Liver (tissue), 10 donors: Measurements from ENCODE around the gene ECPAS. TPM values are rescaled to one million over a fixed set of nuclear protein-coding genes. Genes with fewer than 3 reads are reported as not detected.

Experiments used
- DNase-seq: peaks from one replicate; pipeline ENCODE4 v3.0.0-alpha.2; 2017; ENCODE audit warnings: low spot score
- H3K27ac ChIP-seq, 2 donors: one replicate each; pipeline ENCODE4 v1.7.0; 2013; ENCODE audit warnings: inconsistent platforms in 2 of 2, low read length in 2 of 2, control low read depth in 1 of 2, low read depth in 1 of 2, mild to moderate bottlenecking in 1 of 2
- H3K27me3 ChIP-seq, 4 donors: one replicate each; pipeline versions ENCODE4 v1.6.1 to v1.7.0; 2013; ENCODE audit warnings: low read length in 3 of 4, inconsistent platforms in 1 of 4, mild to moderate bottlenecking in 1 of 4, moderate library complexity in 1 of 4; ENCODE audit not compliant: control insufficient read depth in 4 of 4, insufficient read depth in 4 of 4
- H3K36me3 ChIP-seq, 4 donors: one replicate each; pipeline versions ENCODE4 v1.6.1 to v1.7.0; 2013; ENCODE audit warnings: low read length in 3 of 4, mild to moderate bottlenecking in 3 of 4, low read depth in 1 of 4, moderate library complexity in 1 of 4; ENCODE audit not compliant: control insufficient read depth in 4 of 4, insufficient read depth in 3 of 4
- H3K4me1 ChIP-seq, 4 donors: one replicate each; pipeline versions ENCODE4 v1.6.1 to v1.7.0; 2013; ENCODE audit warnings: low read length in 3 of 4, mild to moderate bottlenecking in 3 of 4, moderate library complexity in 1 of 4; ENCODE audit not compliant: control insufficient read depth in 4 of 4, insufficient read depth in 4 of 4
- H3K4me3 ChIP-seq, 3 donors: one replicate each; pipeline versions ENCODE4 v1.6.1 to v1.7.0; 2013; ENCODE audit warnings: low read length in 3 of 3, control low read depth in 1 of 3, low read depth in 1 of 3, mild to moderate bottlenecking in 1 of 3
- H3K9ac ChIP-seq, 2 donors: one replicate each; pipeline ENCODE4 v1.7.0; 2013; ENCODE audit warnings: low read length in 2 of 2, mild to moderate bottlenecking in 2 of 2, moderate library complexity in 2 of 2, control low read depth in 1 of 2, low read depth in 1 of 2
- H3K9me3 ChIP-seq, 4 donors: one replicate each; pipeline versions ENCODE4 v1.6.1 to v1.7.0; 2013; ENCODE audit warnings: low read length in 3 of 4; ENCODE audit not compliant: control insufficient read depth in 4 of 4
- FOXA1 ChIP-seq: IDR thresholded peaks from 2 replicates; pipeline ENCODE4 v1.6.1; 2016; ENCODE audit warnings: antibody characterized with exemption
- JUND ChIP-seq, 2 donors: IDR thresholded peaks; 2 replicates each; pipeline ENCODE4 v1.6.1; 2016; ENCODE audit warnings: antibody characterized with exemption in 2 of 2
- RXRA ChIP-seq, 2 donors: IDR thresholded peaks; 2 replicates each; pipeline ENCODE4 v1.6.1; 2017 to 2018; ENCODE audit warnings: antibody characterized with exemption in 2 of 2, mild to moderate bottlenecking in 1 of 2
- TAF1 ChIP-seq: conservative IDR thresholded peaks from 2 replicates; pipeline ENCODE4 v1.6.1; 2016; ENCODE audit warnings: antibody characterized with exemption, mild to moderate bottlenecking
- WGBS: extraction: QIAGEN DNeasy Blood & Tissue Kit; methylation state at CpG from one replicate; pipeline ENCODE4 v1.1.7; 2013; 5-methylcytosine and 5-hydroxymethylcytosine counted together
- polyA plus RNA-seq, 2 donors: library from polyadenylated mRNA; stranded (reverse) in 1 of 2; unstranded in 1 of 2; fragments of 200-250 nt in 1 of 2; fragments of >200 nt in 1 of 2; fragmentation: Nextera tagmentation in 1 of 2; extraction: Ambion mirVana in 1 of 2; gene quantifications; one replicate each; pipeline versions ENCODE4 v1.2.1 to v1.2.3, GENCODE V29; 2013 to 2015
- small RNA-seq: library from RNA; depleted of rRNA; stranded (forward); fragments of <200 nt; gene quantifications from one replicate; pipeline ENCODE3, GENCODE V24; 2014
- total RNA-seq, 2 donors: library from RNA; depleted of rRNA; stranded (reverse); fragments of >200 nt; gene quantifications; one replicate each; pipeline ENCODE4 v1.2.3, GENCODE V29; 2014
- TF ChIP-seq, protein P1 (sequence below): fragments of 150-350 bp; IDR thresholded peaks from 2 replicates; pipeline ENCODE4 v1.5.1; 2017; ENCODE audit warnings: improper control_type of control experiment, low read depth, low read length; ENCODE audit not compliant: missing input control
- TF ChIP-seq, protein P2 (sequence below): IDR thresholded peaks from 2 replicates; pipeline ENCODE4 v1.6.1; 2016; ENCODE audit warnings: antibody characterized with exemption, mild to moderate bottlenecking
- TF ChIP-seq, protein P3 (sequence below): IDR thresholded peaks from 2 replicates; pipeline ENCODE4 v1.6.1; 2016; ENCODE audit warnings: antibody characterized with exemption
- TF ChIP-seq, protein P4 (sequence below): IDR thresholded peaks from 2 replicates; pipeline ENCODE4 v1.6.1; 2016; ENCODE audit warnings: antibody characterized with exemption
- TF ChIP-seq, protein P5 (sequence below): IDR thresholded peaks from 2 replicates; pipeline ENCODE4 v1.6.1; 2016; ENCODE audit warnings: antibody characterized with exemption
- donor health status: healthy.
- donor health status: healthy.
- donor health status: healthy.
- donor health status: healthy.
- donor health status: healthy.

Gene ECPAS
- total and polyA plus RNA-seq, 4 donors, result 14.7 to 60.8 (median 26.3) TPM

DNA sequence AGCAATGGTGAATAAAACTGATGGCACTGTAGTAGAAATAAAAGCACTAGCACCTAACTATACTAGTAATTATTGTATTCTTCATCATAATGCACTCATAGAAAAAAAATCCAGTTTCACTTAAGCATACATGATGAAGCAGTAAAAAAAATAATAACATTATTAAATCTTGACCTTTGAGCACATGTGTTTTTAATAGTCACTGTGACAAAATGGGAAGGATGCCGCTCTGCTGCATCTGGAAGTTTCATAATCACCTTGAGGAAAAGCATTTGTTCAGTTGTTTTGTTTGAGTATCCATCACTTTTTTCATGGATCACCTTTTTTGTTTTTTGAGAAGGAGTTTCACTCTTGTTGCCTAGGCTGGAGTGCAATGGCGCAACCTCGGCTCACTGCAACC, 167.4 kb downstream of the ECPAS start:
- no peaks in the 10 kb centered on the region for H3K9me3 ChIP-seq
- H3K9ac ChIP-seq, result no peak overlapping the region
- H3K36me3 ChIP-seq, result no peaks in the 10 kb centered on the region
- TF ChIP-seq RXRA (IDR thresholded peaks at IDR 0.05), result no peak
- TF ChIP-seq, protein P1, sequence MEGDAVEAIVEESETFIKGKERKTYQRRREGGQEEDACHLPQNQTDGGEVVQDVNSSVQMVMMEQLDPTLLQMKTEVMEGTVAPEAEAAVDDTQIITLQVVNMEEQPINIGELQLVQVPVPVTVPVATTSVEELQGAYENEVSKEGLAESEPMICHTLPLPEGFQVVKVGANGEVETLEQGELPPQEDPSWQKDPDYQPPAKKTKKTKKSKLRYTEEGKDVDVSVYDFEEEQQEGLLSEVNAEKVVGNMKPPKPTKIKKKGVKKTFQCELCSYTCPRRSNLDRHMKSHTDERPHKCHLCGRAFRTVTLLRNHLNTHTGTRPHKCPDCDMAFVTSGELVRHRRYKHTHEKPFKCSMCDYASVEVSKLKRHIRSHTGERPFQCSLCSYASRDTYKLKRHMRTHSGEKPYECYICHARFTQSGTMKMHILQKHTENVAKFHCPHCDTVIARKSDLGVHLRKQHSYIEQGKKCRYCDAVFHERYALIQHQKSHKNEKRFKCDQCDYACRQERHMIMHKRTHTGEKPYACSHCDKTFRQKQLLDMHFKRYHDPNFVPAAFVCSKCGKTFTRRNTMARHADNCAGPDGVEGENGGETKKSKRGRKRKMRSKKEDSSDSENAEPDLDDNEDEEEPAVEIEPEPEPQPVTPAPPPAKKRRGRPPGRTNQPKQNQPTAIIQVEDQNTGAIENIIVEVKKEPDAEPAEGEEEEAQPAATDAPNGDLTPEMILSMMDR, result no peak
- TF ChIP-seq, protein P2, sequence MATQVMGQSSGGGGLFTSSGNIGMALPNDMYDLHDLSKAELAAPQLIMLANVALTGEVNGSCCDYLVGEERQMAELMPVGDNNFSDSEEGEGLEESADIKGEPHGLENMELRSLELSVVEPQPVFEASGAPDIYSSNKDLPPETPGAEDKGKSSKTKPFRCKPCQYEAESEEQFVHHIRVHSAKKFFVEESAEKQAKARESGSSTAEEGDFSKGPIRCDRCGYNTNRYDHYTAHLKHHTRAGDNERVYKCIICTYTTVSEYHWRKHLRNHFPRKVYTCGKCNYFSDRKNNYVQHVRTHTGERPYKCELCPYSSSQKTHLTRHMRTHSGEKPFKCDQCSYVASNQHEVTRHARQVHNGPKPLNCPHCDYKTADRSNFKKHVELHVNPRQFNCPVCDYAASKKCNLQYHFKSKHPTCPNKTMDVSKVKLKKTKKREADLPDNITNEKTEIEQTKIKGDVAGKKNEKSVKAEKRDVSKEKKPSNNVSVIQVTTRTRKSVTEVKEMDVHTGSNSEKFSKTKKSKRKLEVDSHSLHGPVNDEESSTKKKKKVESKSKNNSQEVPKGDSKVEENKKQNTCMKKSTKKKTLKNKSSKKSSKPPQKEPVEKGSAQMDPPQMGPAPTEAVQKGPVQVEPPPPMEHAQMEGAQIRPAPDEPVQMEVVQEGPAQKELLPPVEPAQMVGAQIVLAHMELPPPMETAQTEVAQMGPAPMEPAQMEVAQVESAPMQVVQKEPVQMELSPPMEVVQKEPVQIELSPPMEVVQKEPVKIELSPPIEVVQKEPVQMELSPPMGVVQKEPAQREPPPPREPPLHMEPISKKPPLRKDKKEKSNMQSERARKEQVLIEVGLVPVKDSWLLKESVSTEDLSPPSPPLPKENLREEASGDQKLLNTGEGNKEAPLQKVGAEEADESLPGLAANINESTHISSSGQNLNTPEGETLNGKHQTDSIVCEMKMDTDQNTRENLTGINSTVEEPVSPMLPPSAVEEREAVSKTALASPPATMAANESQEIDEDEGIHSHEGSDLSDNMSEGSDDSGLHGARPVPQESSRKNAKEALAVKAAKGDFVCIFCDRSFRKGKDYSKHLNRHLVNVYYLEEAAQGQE, result no peak
- TF ChIP-seq JUND (IDR thresholded peaks at IDR 0.05), result no peak
- TF ChIP-seq, protein P3, sequence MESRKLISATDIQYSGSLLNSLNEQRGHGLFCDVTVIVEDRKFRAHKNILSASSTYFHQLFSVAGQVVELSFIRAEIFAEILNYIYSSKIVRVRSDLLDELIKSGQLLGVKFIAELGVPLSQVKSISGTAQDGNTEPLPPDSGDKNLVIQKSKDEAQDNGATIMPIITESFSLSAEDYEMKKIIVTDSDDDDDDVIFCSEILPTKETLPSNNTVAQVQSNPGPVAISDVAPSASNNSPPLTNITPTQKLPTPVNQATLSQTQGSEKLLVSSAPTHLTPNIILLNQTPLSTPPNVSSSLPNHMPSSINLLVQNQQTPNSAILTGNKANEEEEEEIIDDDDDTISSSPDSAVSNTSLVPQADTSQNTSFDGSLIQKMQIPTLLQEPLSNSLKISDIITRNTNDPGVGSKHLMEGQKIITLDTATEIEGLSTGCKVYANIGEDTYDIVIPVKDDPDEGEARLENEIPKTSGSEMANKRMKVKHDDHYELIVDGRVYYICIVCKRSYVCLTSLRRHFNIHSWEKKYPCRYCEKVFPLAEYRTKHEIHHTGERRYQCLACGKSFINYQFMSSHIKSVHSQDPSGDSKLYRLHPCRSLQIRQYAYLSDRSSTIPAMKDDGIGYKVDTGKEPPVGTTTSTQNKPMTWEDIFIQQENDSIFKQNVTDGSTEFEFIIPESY, result no peak
- TF ChIP-seq, protein P4, sequence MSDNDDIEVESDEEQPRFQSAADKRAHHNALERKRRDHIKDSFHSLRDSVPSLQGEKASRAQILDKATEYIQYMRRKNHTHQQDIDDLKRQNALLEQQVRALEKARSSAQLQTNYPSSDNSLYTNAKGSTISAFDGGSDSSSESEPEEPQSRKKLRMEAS, result no peak
- TF ChIP-seq FOXA1, result no peak
- TF ChIP-seq, protein P5, sequence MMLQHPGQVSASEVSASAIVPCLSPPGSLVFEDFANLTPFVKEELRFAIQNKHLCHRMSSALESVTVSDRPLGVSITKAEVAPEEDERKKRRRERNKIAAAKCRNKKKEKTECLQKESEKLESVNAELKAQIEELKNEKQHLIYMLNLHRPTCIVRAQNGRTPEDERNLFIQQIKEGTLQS, result no peak
- no peak for TF ChIP-seq TAF1
- no peaks in the 10 kb centered on the region for H3K27me3 ChIP-seq
- H3K4me3 ChIP-seq, result no peak overlapping the region
- WGBS, result 89% methylated on average over 3 of the region's 3 CpGs
- H3K27ac ChIP-seq, result no peak overlapping the region
- DNase-seq, result no peak
- no peaks in the 10 kb centered on the region for H3K4me1 ChIP-seq

Small RNAs within 50 kb of the gene (small RNA-seq; reads per million reads assigned to genes)
- gene RNA5SP294, result not detected

Other genes with a start within 250 kb of the ECPAS start
- gene OR2K2, start 154.2 kb downstream of the ECPAS start, total RNA-seq, result not detected
- not detected for gene OR2K2, start 154.2 kb downstream of the ECPAS start, polyA plus RNA-seq
- 1 to 10 TPM in 1 of 2 donors, under 1 TPM in 1; 0.84 to 2.5 TPM for gene ZNF483, start 40.8 kb upstream of the ECPAS start, total RNA-seq
- under 1 TPM; 0.03 to 0.46 TPM for gene ZNF483, start 40.8 kb upstream of the ECPAS start, polyA plus RNA-seq
- 100 to 1,000 TPM in 1 of 2 donors, 10 to 100 TPM in 1; 53.1 to 324 TPM for gene PTGR1, start 115.3 kb upstream of the ECPAS start, total RNA-seq
- 100 to 1,000 TPM; 618 to 784 TPM for gene PTGR1, start 115.3 kb upstream of the ECPAS start, polyA plus RNA-seq
- gene DNAJC25, start 147.0 kb upstream of the ECPAS start, total RNA-seq, result 10 to 100 TPM in 1 of 2 donors, 1 to 10 TPM in 1; 9.3 to 17.8 TPM
- 10 to 100 TPM; 15.0 to 15.6 TPM for gene DNAJC25, start 147.0 kb upstream of the ECPAS start, polyA plus RNA-seq
- gene GNG10, start 177.2 kb upstream of the ECPAS start, total RNA-seq, result 10 to 100 TPM; 15.9 to 20.2 TPM
- gene GNG10, start 177.2 kb upstream of the ECPAS start, polyA plus RNA-seq, result 10 to 100 TPM; 22.4 to 24.3 TPM